ENCODE measurements around the gene WNT9B. TPM values are rescaled to one million over a fixed set of nuclear protein-coding genes. Genes with fewer than 3 reads are reported as not detected.

The WNT9B gene
- total and polyA plus RNA-seq, 9 of the 15 experiments (the other 6 are each of a cell fraction or from before 2014, with no cell fraction given): not detected

- H3K4me3 ChIP-seq: no peak overlapping the region
- H3K9me1 ChIP-seq (ENCODE audit: control insufficient read depth, insufficient read depth, low read length): peaks cover 2% of the 10 kb centered on the region
- no peak for ATAC-seq
- intact Hi-C loops (cut with micrococcal nuclease): no loop called here
- TF ChIP-seq ZNF699 (CRISPR knock-in tag; IDR thresholded peaks at IDR 0.05; ENCODE audit: insufficient replicate concordance) (no peak), ADNP (tag; IDR thresholded peaks at IDR 0.05) (no peak), HDAC8 (tag; IDR thresholded peaks at IDR 0.05) (no peak), HINFP (tag; conservative IDR thresholded peaks at IDR 0.05; ENCODE audit: low read depth) (no peak), RBM25 (IDR thresholded peaks at IDR 0.05; ENCODE audit: low read depth, low read length, severe bottlenecking) (no peak), ZNF57 (CRISPR knock-in tag; IDR thresholded peaks at IDR 0.05) (no peak), BRF2 (IDR thresholded peaks at IDR 0.05; ENCODE audit: borderline replicate concordance, insufficient read depth, insufficient read length) (no peak), SPI1 (IDR thresholded peaks at IDR 0.05; ENCODE audit: borderline replicate concordance, low read depth, low read length) (no peak), XRCC5 (IDR thresholded peaks at IDR 0.05; ENCODE audit: low read depth, low read length) (no peak), ASH1L (IDR thresholded peaks at IDR 0.05; ENCODE audit: borderline replicate concordance, low read depth, partially characterized antibody) (no peak), PRPF4 (IDR thresholded peaks at IDR 0.05; ENCODE audit: insufficient read depth, low read depth, low read length, poor library complexity, severe bottlenecking) (no peak), ZNF224 (CRISPR knock-in tag; IDR thresholded peaks at IDR 0.05) (no peak), ZNF134 (CRISPR knock-in tag; conservative IDR thresholded peaks at IDR 0.05) (no peak), THRAP3 (IDR thresholded peaks at IDR 0.05; ENCODE audit: borderline replicate concordance) (no peak)
- TF ChIP-seq, protein P1, sequence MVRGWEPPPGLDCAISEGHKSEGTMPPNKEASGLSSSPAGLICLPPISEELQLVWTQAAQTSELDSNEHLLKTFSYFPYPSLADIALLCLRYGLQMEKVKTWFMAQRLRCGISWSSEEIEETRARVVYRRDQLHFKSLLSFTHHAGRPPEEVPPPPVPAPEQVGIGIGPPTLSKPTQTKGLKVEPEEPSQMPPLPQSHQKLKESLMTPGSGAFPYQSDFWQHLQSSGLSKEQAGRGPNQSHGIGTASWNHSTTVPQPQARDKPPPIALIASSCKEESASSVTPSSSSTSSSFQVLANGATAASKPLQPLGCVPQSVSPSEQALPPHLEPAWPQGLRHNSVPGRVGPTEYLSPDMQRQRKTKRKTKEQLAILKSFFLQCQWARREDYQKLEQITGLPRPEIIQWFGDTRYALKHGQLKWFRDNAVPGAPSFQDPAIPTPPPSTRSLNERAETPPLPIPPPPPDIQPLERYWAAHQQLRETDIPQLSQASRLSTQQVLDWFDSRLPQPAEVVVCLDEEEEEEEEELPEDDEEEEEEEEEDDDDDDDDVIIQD (CRISPR knock-in tag; IDR thresholded peaks at IDR 0.05): no peak
- WGBS (ENCODE audit: insufficient coverage, low coverage, missing lambda C conversion rate): 0% methylated on average over 2 of the region's 2 CpGs
- H4K20me1 ChIP-seq (replicated peaks; ENCODE audit: control insufficient read depth, insufficient read depth, low read length): no peaks in the 10 kb centered on the region; the same call in 1 of the 2 replicates
- H2AFZ ChIP-seq (ENCODE audit: low read depth, low read length): no peak overlapping the region
- peaks cover 0 to 16% of the 10 kb centered on the region in 2 experiments; a peak in 4 of 5 replicates for H3K4me1 ChIP-seq (replicated peaks in 1 of 2; ENCODE audit: control insufficient read depth in 2 of 2, insufficient read depth in 2 of 2, low read length in 2 of 2)
- no peak for FAIRE-seq
- CTCF ChIA-PET (ENCODE audit: low intra/inter-chr PET ratio): no interaction called here
- no peak for DNase-seq (ENCODE audit: extremely low read depth in 1 of 4, low spot score in 3 of 4)
- BruUV-seq (replicated peaks): no TSS peak
- H3K27ac ChIP-seq (ENCODE audit: extremely low read depth, low read depth, low read length): no peak overlapping the region
- no peaks in the 10 kb centered on the region for H3K79me2 ChIP-seq (ENCODE audit: control insufficient read depth, insufficient read depth, low read length)
- H3K9me3 ChIP-seq (replicated peaks; ENCODE audit: control insufficient read depth, insufficient read depth, low read depth, low read length): peaks cover 4% of the 10 kb centered on the region; the same call in 1 of the 2 replicates
- H3K36me3 ChIP-seq (ENCODE audit: control insufficient read depth, insufficient read depth, low read length): no peaks in the 10 kb centered on the region
- POLR2A ChIA-PET: no interaction called here
- H3K27me3 ChIP-seq (ENCODE audit: control insufficient read depth in 2 of 2, insufficient read depth in 2 of 2, low read length in 2 of 2): peaks cover 28 to 48% of the 10 kb centered on the region in 2 experiments
- in situ Hi-C loops (cut with MboI): no loop called here
- H3K9ac ChIP-seq (ENCODE audit: insufficient read depth in 1 of 2, low read depth in 2 of 2, low read length in 2 of 2): no peak overlapping the region
- H3K4me2 ChIP-seq (ENCODE audit: insufficient read depth, low read length): no peak overlapping the region
These were observed 47.0 kb downstream of the WNT9B start for GRCh38 chr17:46898364-46898763.

Data from K562 (cell line).